Gastroesophageal sphincter (tissue), 4 donors: ENCODE data around the gene ABTB2. TPM values are rescaled to one million over a fixed set of nuclear protein-coding genes. Genes with fewer than 3 reads are reported as not detected.

Experiments
- ATAC-seq: fragments of 150-250 bp; one replicate; pipeline ENCODE4 v1.9.1; 2016; ENCODE audit warnings: mild to moderate bottlenecking, moderate library complexity
- H3K27ac ChIP-seq, 4 donors: fragments of 200-600 bp; sonication (generic) in 3 of 4; 1 replicate in 3 of 4; 2 replicates in 1 of 4; pipeline ENCODE4 v1.5.1; 2016 to 2019
- H3K27me3 ChIP-seq: fragments of 200-600 bp; sonication (generic); one replicate; pipeline ENCODE4 v1.5.1; 2019
- H3K36me3 ChIP-seq, 2 donors: fragments of 200-600 bp; sonication (generic); one replicate each; pipeline ENCODE4 v1.5.1; 2019; ENCODE audit warnings: control low read depth in 1 of 2
- H3K4me1 ChIP-seq, 3 donors: fragments of 200-600 bp; sonication (generic); 1 replicate in 2 of 3; 2 replicates in 1 of 3; pipeline ENCODE4 v1.5.1; 2016 to 2019; ENCODE audit warnings: control low read depth in 2 of 3
- H3K4me3 ChIP-seq, 2 donors: fragments of 200-600 bp; sonication (generic); one replicate each; pipeline ENCODE4 v1.5.1; 2019; ENCODE audit warnings: mild to moderate bottlenecking in 1 of 2, moderate library complexity in 1 of 2
- H3K9me3 ChIP-seq, 3 donors: fragments of 200-600 bp; sonication (generic); one replicate each; pipeline ENCODE4 v1.5.1; 2017 to 2019; ENCODE audit warnings: control low read depth in 2 of 3
- CTCF ChIP-seq, 4 experiments: fragments of 200-600 bp in 2 of 4; fragments of 450-650 bp in 2 of 4; sonication (generic) in 1 of 4; IDR thresholded peaks; one replicate each; pipeline ENCODE4 v1.5.1; 2017 to 2019; ENCODE audit warnings: antibody characterized with exemption in 4 of 4, mild to moderate bottlenecking in 2 of 4, moderate library complexity in 2 of 4
- EP300 ChIP-seq: sonication (generic); formaldehyde crosslinking; IDR thresholded peaks from one replicate; pipeline ENCODE4 v1.6.1; 2017; ENCODE audit warnings: antibody characterized with exemption, mild to moderate bottlenecking
- POLR2A ChIP-seq, 2 donors: fragments of 450-650 bp; IDR thresholded peaks; one replicate each; pipeline ENCODE4 v1.6.1; 2017; ENCODE audit warnings: antibody characterized with exemption in 2 of 2, mild to moderate bottlenecking in 2 of 2, moderate library complexity in 1 of 2
- POLR2AphosphoS5 ChIP-seq: sonication (generic); formaldehyde crosslinking; IDR thresholded peaks from one replicate; pipeline ENCODE4 v1.6.1; 2017; ENCODE audit warnings: antibody characterized with exemption
- WGBS, 2 donors: methylation state at CpG; one replicate each; pipeline ENCODE4 v1.1.5; 2018; ENCODE audit warnings: low coverage in 1 of 2; 5-methylcytosine and 5-hydroxymethylcytosine counted together
- total RNA-seq, 4 donors: library from RNA; depleted of rRNA; stranded (reverse); fragments of >200 nt; gene quantifications; one replicate each; pipeline ENCODE4 v1.1.0, GENCODE V29; 2016

The ABTB2 gene
- total RNA-seq, 4 donors from 2014 or later = 4.1 to 11.0 (median 7.5) TPM

GRCh38 chr11:34126959-34127848 lies 230.6 kb downstream of the ABTB2 start:
- Histone ChIP-seq H3K4me3 (no peak overlapping the region), H3K4me1 (no peaks in the 10 kb centered on the region), H3K27me3 (no peaks in the 10 kb centered on the region), H3K27ac (no peak overlapping the region), H3K9me3 (no peaks in the 10 kb centered on the region), H3K36me3 (peaks cover 11 to 100% of the 10 kb centered on the region in 2 donors)
- TF ChIP-seq CTCF (IDR thresholded peaks at IDR 0.05) = no peak
- no peak for TF ChIP-seq POLR2AphosphoS5
- TF ChIP-seq POLR2A (IDR thresholded peaks at IDR 0.05) = no peak
- no peak for TF ChIP-seq EP300
- WGBS, 2 donors = 85 to 86% methylated on average over 9 to 12 of the region's 12 CpGs
- ATAC-seq = no peak

GRCh38 chr11:34124885-34125668 lies 232.7 kb downstream of the ABTB2 start:
- no peak overlapping the region for H3K4me3 ChIP-seq
- 33 to 83% methylated on average over 2 to 4 of the region's 4 CpGs for WGBS, 2 donors
- no peak for TF ChIP-seq POLR2AphosphoS5
- no peak for TF ChIP-seq EP300
- TF ChIP-seq CTCF (IDR thresholded peaks at IDR 0.05) = no peak
- TF ChIP-seq POLR2A (IDR thresholded peaks at IDR 0.05) = no peak
- no peaks in the 10 kb centered on the region for H3K9me3 ChIP-seq
- H3K36me3 ChIP-seq = peaks cover 11 to 100% of the 10 kb centered on the region in 2 donors
- ATAC-seq = no peak
- H3K4me1 ChIP-seq = no peaks in the 10 kb centered on the region
- H3K27me3 ChIP-seq = no peaks in the 10 kb centered on the region
- no peak overlapping the region for H3K27ac ChIP-seq

GRCh38 chr11:34120651-34121050 lies 237.2 kb downstream of the ABTB2 start:
- Histone ChIP-seq H3K4me3 (no peak overlapping the region), H3K27me3 (no peaks in the 10 kb centered on the region), H3K9me3 (no peaks in the 10 kb centered on the region), H3K4me1 (no peaks in the 10 kb centered on the region), H3K27ac (no peak overlapping the region), H3K36me3 (peaks cover 8 to 100% of the 10 kb centered on the region in 2 donors)
- 67 to 91% methylated on average over 1 to 3 of the region's 4 CpGs for WGBS, 2 donors
- ATAC-seq = no peak
- no peak for TF ChIP-seq POLR2AphosphoS5
- TF ChIP-seq CTCF (IDR thresholded peaks at IDR 0.05) = no peak
- TF ChIP-seq POLR2A (IDR thresholded peaks at IDR 0.05) = no peak
- TF ChIP-seq EP300 = no peak

GRCh38 chr11:34114471-34114870 lies 243.3 kb downstream of the ABTB2 start:
- Histone ChIP-seq H3K4me3 (no peak overlapping the region), H3K9me3 (no peaks in the 10 kb centered on the region), H3K27me3 (no peaks in the 10 kb centered on the region), H3K36me3 (peaks cover 3 to 100% of the 10 kb centered on the region in 2 donors), H3K4me1 (no peaks in the 10 kb centered on the region), H3K27ac (no peak overlapping the region)
- TF ChIP-seq POLR2AphosphoS5 = no peak
- TF ChIP-seq EP300 = no peak
- no peak for TF ChIP-seq POLR2A (IDR thresholded peaks at IDR 0.05)
- no peak for TF ChIP-seq CTCF (IDR thresholded peaks at IDR 0.05)
- WGBS, 2 donors = 89% methylated on average over 5 of the region's 5 CpGs; no CpG with 5 or more reads in 1 of the 2 donors
- no peak for ATAC-seq
